IMR-90 (cell line): Measurements from ENCODE around the gene SPAST. TPM values are rescaled to one million over a fixed set of nuclear protein-coding genes. Genes with fewer than 3 reads are reported as not detected.

Experiments
- ATAC-seq: fragments of 200-7000 bp; cut with Tn5 transposase; 2 replicates; pipeline ENCODE4 v1.9.1; 2020; ENCODE audit warnings: low read depth, mild to moderate bottlenecking, moderate library complexity
- BruUV-seq: library from RNA; stranded (reverse); fragments of 400-500 nt; replicated peaks from 2 replicates; lab custom pipeline; 2021; lab: Mats Ljungman, UMichigan
- CTCF ChIA-PET: fragments of 300-600 bp; formaldehyde crosslinking; extraction: SDS; loops from one replicate; lab custom pipeline; 2021; ENCODE audit warnings: antibody characterized with exemption; lab: Yijun Ruan, JAX
- POLR2A ChIA-PET: fragments of 300-600 bp; sonication (Branson Sonifier 250); formaldehyde crosslinking; loops from one replicate; lab custom pipeline; 2022; ENCODE audit warnings: antibody characterized with exemption; ENCODE audit not compliant: unreplicated experiment; lab: Charles Lee
- DNase-seq: peaks from one replicate; pipeline ENCODE4 v3.0.0; 2013
- H2AFZ ChIP-seq: replicated peaks from 2 replicates; pipeline ENCODE3; 2013; ENCODE audit warnings: low read length, mild to moderate bottlenecking; ENCODE audit not compliant: poor library complexity
- H2AK5ac ChIP-seq: 2 replicates; pipeline ENCODE4 v1.6.1; 2013; ENCODE audit warnings: low read depth, low read length, inconsistent platforms
- H2AK9ac ChIP-seq: replicated peaks from 2 replicates; pipeline ENCODE3; 2013; ENCODE audit warnings: mild to moderate bottlenecking, low read depth, low read length, moderate library complexity; ENCODE audit not compliant: poor library complexity
- H2BK120ac ChIP-seq: 2 replicates; pipeline ENCODE4 v1.6.1; 2013; ENCODE audit warnings: low read depth, low read length, inconsistent platforms
- H2BK15ac ChIP-seq: 3 replicates; pipeline ENCODE4 v1.6.1; 2013; ENCODE audit warnings: low read depth, low read length, inconsistent platforms
- H2BK20ac ChIP-seq: 2 replicates; pipeline ENCODE4 v1.6.1; 2013; ENCODE audit warnings: low read depth, mild to moderate bottlenecking, inconsistent platforms, low read length, moderate library complexity
- H2BK5ac ChIP-seq: 2 replicates; pipeline ENCODE4 v1.6.1; 2013; ENCODE audit warnings: mild to moderate bottlenecking, low read depth, low read length, inconsistent platforms; ENCODE audit not compliant: poor library complexity, severe bottlenecking
- H3K14ac ChIP-seq: replicated peaks from 2 replicates; pipeline ENCODE4 v1.6.1; 2013; ENCODE audit warnings: low read depth, low read length, inconsistent platforms
- H3K18ac ChIP-seq: 2 replicates; pipeline ENCODE4 v1.6.1; 2013; ENCODE audit warnings: low read depth, low read length, control low read depth
- H3K23ac ChIP-seq: 2 replicates; pipeline ENCODE4 v1.6.1; 2013; ENCODE audit warnings: low read depth, low read length, inconsistent platforms
- H3K27ac ChIP-seq: 2 replicates; pipeline ENCODE4 v1.5.1; 2013; ENCODE audit warnings: mild to moderate bottlenecking, control low read depth, low read length; ENCODE audit not compliant: insufficient read depth
- H3K27me3 ChIP-seq: 2 replicates; pipeline ENCODE4 v1.6.1; 2013; ENCODE audit warnings: low read length; ENCODE audit not compliant: control insufficient read depth, insufficient read depth
- H3K36me3 ChIP-seq: 2 replicates; pipeline ENCODE4 v1.6.1; 2013; ENCODE audit warnings: low read length, mixed read lengths; ENCODE audit not compliant: control insufficient read depth, insufficient read depth
- H3K4ac ChIP-seq: 2 replicates; pipeline ENCODE4 v1.6.1; 2013; ENCODE audit warnings: low read depth, low read length, inconsistent platforms
- H3K4me1 ChIP-seq: 2 replicates; pipeline ENCODE4 v1.6.1; 2013; ENCODE audit warnings: low read length, mixed read lengths; ENCODE audit not compliant: control insufficient read depth, insufficient read depth
- H3K4me2 ChIP-seq: 2 replicates; pipeline ENCODE4 v1.6.1; 2013; ENCODE audit warnings: low read depth, mild to moderate bottlenecking, control low read depth, low read length, moderate library complexity
- H3K4me3 ChIP-seq: 2 replicates; pipeline ENCODE4 v1.5.1; 2013; ENCODE audit warnings: low read depth, mild to moderate bottlenecking, control low read depth, low read length, moderate library complexity; ENCODE audit not compliant: insufficient read depth
- H3K56ac ChIP-seq: 2 replicates; pipeline ENCODE4 v1.6.1; 2013; ENCODE audit warnings: low read length, inconsistent platforms; ENCODE audit not compliant: insufficient read depth; ENCODE audit errors: extremely low read depth
- H3K79me1 ChIP-seq, 2 experiments: 2 replicates each; pipeline ENCODE4 v1.6.1; 2013; ENCODE audit warnings: low read length in 2 of 2, inconsistent platforms in 1 of 2, low read depth in 1 of 2
- H3K9ac ChIP-seq: 2 replicates; pipeline ENCODE4 v1.6.1; 2013; ENCODE audit warnings: low read depth, low read length, control low read depth
- H3K9me1 ChIP-seq: 2 replicates; pipeline ENCODE4 v1.6.1; 2013; ENCODE audit warnings: low read length, inconsistent platforms; ENCODE audit not compliant: insufficient read depth
- H3K9me3 ChIP-seq: 2 replicates; pipeline ENCODE4 v1.6.1; 2013; ENCODE audit warnings: low read length; ENCODE audit not compliant: control insufficient read depth, insufficient read depth
- H4K20me1 ChIP-seq: 2 replicates; pipeline ENCODE4 v1.6.1; 2013; ENCODE audit warnings: low read length, inconsistent platforms; ENCODE audit not compliant: insufficient read depth
- H4K5ac ChIP-seq: 2 replicates; pipeline ENCODE4 v1.6.1; 2013; ENCODE audit warnings: mild to moderate bottlenecking, low read depth, low read length, control low read depth
- H4K8ac ChIP-seq, 2 experiments: 2 replicates each; pipeline ENCODE4 v1.6.1; 2013; ENCODE audit warnings: low read depth in 2 of 2, low read length in 2 of 2, control low read depth in 1 of 2, inconsistent platforms in 1 of 2
- H4K91ac ChIP-seq: 2 replicates; pipeline ENCODE4 v1.6.1; 2013; ENCODE audit warnings: low read depth, low read length, inconsistent platforms; ENCODE audit not compliant: insufficient read depth
- MXI1 ChIP-seq: IDR thresholded peaks from 2 replicates; pipeline ENCODE4 v1.6.1; 2012; ENCODE audit warnings: low read depth, mild to moderate bottlenecking, low read length, moderate library complexity, borderline replicate concordance
- RCOR1 ChIP-seq: IDR thresholded peaks from 2 replicates; pipeline ENCODE4 v1.6.1; 2012; ENCODE audit warnings: mild to moderate bottlenecking, low read length, improper control_type of control experiment; ENCODE audit not compliant: insufficient replicate concordance
- WGBS, 2 experiments: methylation state at CpG; one replicate each; pipeline versions ENCODE4 v1.1.5 to v1.1.7; 2013; ENCODE audit warnings: missing lambda C conversion rate in 2 of 2; ENCODE audit not compliant: insufficient read length in 1 of 2; ENCODE audit errors: extremely low coverage in 2 of 2; 5-methylcytosine and 5-hydroxymethylcytosine counted together
- dilution Hi-C: fragments of 300-500 bp; cut with HindIII; formaldehyde crosslinking; loops from one replicate; pipeline ENCODE4 v1.14.3; 2018; ENCODE audit warnings: low sequenced_read_pairs; ENCODE audit not compliant: unreplicated experiment
- in situ Hi-C: fragments of 300-500 bp; cut with MboI; formaldehyde crosslinking; loops from 3 replicates; pipeline ENCODE4 v1.14.3; 2019; ENCODE audit warnings: low sequenced_read_pairs, inconsistent platforms, mixed read lengths
- intact Hi-C: fragments of 100-400 bp; cut with micrococcal nuclease; formaldehyde crosslinking; loops from 2 replicates; pipeline ENCODE4 v1.10.0; 2022
- polyA plus RNA-seq, 3 experiments: library from polyadenylated mRNA; depleted of rRNA; stranded (reverse); fragments of >200 nt; gene quantifications; 2 replicates each; pipeline ENCODE4 v1.2.3, GENCODE V29; 2012; ENCODE audit warnings: low replicate concordance in 1 of 3
- total RNA-seq: library from RNA; depleted of rRNA; stranded (reverse); fragments of >200 nt; gene quantifications from 2 replicates; pipeline ENCODE4 v1.2.3, GENCODE V29; 2012
- TF ChIP-seq, protein P1 (sequence below): fragments of 150-350 bp; IDR thresholded peaks from 2 replicates; pipeline ENCODE4 v1.6.1; 2017; ENCODE audit warnings: mild to moderate bottlenecking, antibody characterized with exemption, low read length, low read depth

The SPAST gene
- total and polyA plus RNA-seq, 2 of the 4 experiments (the other 2 are of a cell fraction): 5.3 to 14.5 TPM

DNA sequence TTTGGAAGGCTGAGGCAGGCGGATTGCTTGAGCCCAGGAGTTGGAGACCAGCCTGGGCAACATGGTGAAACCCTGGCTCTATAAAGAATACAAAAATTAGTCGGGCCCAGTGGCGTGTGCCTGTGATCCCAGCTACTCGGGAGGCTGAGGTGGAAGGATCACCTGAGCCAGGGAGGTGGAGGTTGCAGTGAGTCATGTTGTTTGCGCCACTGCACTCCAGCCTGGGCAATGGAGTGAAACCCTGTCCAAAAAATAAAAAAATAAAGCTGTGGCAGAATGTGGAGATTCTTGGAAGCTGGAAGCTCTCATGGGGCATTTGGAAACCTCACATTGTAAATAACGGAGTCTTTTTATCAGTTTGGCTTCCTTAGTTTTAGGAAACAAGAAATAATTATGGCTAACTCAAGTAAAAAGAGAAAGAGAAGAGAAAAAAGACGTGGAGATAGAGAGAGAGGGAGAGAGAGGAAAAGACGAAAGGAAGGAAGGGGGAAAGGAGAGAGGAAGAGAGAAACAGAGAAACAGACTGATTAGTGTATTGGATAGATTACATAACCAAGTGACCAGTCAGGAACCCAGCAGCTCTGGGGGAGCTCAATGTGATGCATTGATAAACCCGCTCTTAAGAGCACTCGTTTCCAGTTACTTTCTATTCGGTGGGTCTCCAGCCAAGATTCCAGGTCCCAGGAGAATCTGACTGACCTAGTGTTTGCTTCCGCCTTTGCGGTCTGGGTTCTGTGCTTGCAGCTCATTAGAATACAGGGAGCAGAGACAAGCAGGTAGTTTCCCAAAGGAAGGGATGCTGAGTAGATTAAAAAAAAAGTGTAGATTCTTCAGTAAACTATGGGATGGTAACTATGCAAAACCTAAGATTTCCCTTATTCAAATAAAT lies 1.1 kb upstream of the SPAST start:
- CTCF ChIA-PET: interaction anchor here (1.0 kb wide), 1 partner anchor 35 kb away, joined by 6 read pairs; no protein-coding TSS in a partner anchor

More for the DNA sequence above, 1.1 kb upstream of the SPAST start:
- peak overlapping the region; percentile 32; the same call in 1 of the 2 replicates for H3K4ac ChIP-seq
- H3K9ac ChIP-seq: no peak overlapping the region
- H3K27me3 ChIP-seq: no peaks in the 10 kb centered on the region
- WGBS, 2 experiments: 72 to 100% methylated on average over 1 to 6 of the region's 13 CpGs
- no peak overlapping the region for H2AK5ac ChIP-seq
- peak overlapping the region; percentile 87 for H3K4me2 ChIP-seq
- TF ChIP-seq, protein P1, sequence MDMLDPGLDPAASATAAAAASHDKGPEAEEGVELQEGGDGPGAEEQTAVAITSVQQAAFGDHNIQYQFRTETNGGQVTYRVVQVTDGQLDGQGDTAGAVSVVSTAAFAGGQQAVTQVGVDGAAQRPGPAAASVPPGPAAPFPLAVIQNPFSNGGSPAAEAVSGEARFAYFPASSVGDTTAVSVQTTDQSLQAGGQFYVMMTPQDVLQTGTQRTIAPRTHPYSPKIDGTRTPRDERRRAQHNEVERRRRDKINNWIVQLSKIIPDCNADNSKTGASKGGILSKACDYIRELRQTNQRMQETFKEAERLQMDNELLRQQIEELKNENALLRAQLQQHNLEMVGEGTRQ: no peak
- TF ChIP-seq MXI1 (no peak), RCOR1 (no peak)
- in situ Hi-C loops: no loop called here
- H3K9me3 ChIP-seq: no peaks in the 10 kb centered on the region; the same call in 1 of the 2 replicates
- peak overlapping the region; percentile 40; the same call in 1 of the 2 replicates for H4K5ac ChIP-seq
- H4K20me1 ChIP-seq: no peaks in the 10 kb centered on the region
- H2BK20ac ChIP-seq: no peak overlapping the region
- POLR2A ChIA-PET: interaction anchor here (0.6 to 1.1 kb wide), 6 partner anchors 8 to 1644 kb away, joined by 3 to 7 read pairs (median 3); partner anchors contain the start of genes MEMO1 and SLC30A6
- 0 out of 2 replicates have a peak overlapping the region, but pooled peaks have one; percentile 56 for H3K23ac ChIP-seq
- ATAC-seq: no peak
- peak overlapping the region; percentile 25 to 53; a peak in 2 of 4 replicates for H4K8ac ChIP-seq
- H2AK9ac ChIP-seq: peak overlapping the region; percentile 17
- H3K36me3 ChIP-seq: peaks cover 2% of the 10 kb centered on the region; the same call in 1 of the 2 replicates
- H3K4me1 ChIP-seq: peaks cover 2% of the 10 kb centered on the region; the same call in 1 of the 2 replicates
- no peak overlapping the region for H3K56ac ChIP-seq
- peak overlapping the region; percentile 69 for H2AFZ ChIP-seq
- no peak overlapping the region for H4K91ac ChIP-seq
- no peak overlapping the region for H2BK15ac ChIP-seq
- no TSS peak for BruUV-seq
- peak overlapping the region; percentile 31; the same call in 1 of the 2 replicates for H3K14ac ChIP-seq
- peak; percentile 19 for DNase-seq
- no peak overlapping the region for H2BK120ac ChIP-seq
- intact Hi-C loops: loop anchor here (2.0 kb wide), 2 partner anchors 21 to 75 kb away; no protein-coding TSS in a partner anchor
- peaks cover 0 to 22% of the 10 kb centered on the region in 2 experiments; a peak in 2 of 4 replicates for H3K79me1 ChIP-seq
- H3K4me3 ChIP-seq: peak overlapping the region; percentile 58; the same call in 1 of the 2 replicates
- no peaks in the 10 kb centered on the region; the same call in 1 of the 2 replicates for H3K9me1 ChIP-seq
- H3K27ac ChIP-seq: no peak overlapping the region
- dilution Hi-C loops: no loop called here
- H2BK5ac ChIP-seq: no peak overlapping the region
- no peak overlapping the region for H3K18ac ChIP-seq
